Measurements from ENCODE around the gene FBRSL1. TPM values are rescaled to one million over a fixed set of nuclear protein-coding genes. Genes with fewer than 3 reads are reported as not detected.

The FBRSL1 gene
- polyA plus RNA-seq, 1 donor: 58.3 TPM

GRCh38 chr12:132558861-132559623 is 69.1 kb downstream of the FBRSL1 start:
- no peak for DNase-seq

GRCh38 chr12:132559652-132560363 is 69.9 kb downstream of the FBRSL1 start:
- peak; percentile 68 for DNase-seq

GRCh38 chr12:132560364-132560613 is 70.3 kb downstream of the FBRSL1 start:
- DNase-seq: no peak

- DNase-seq: peak; percentile 49
Observed at GRCh38 chr12:132560614-132561426, 70.9 kb downstream of the FBRSL1 start.

Other genes starting within 250 kb of the FBRSL1 start
- gene GALNT9, start 160.6 kb upstream of the FBRSL1 start, polyA plus RNA-seq (ENCODE audit: insufficient read length): 1.5 TPM
- gene LRCOL1, start 120.4 kb downstream of the FBRSL1 start, polyA plus RNA-seq (ENCODE audit: insufficient read length): not detected
- not detected for gene P2RX2, start 128.6 kb downstream of the FBRSL1 start, polyA plus RNA-seq (ENCODE audit: insufficient read length)
- gene POLE, start 197.2 kb downstream of the FBRSL1 start, polyA plus RNA-seq (ENCODE audit: insufficient read length): 31.9 TPM
- gene PXMP2, start 197.4 kb downstream of the FBRSL1 start, polyA plus RNA-seq (ENCODE audit: insufficient read length): 18.2 TPM
- gene PGAM5, start 220.7 kb downstream of the FBRSL1 start, polyA plus RNA-seq (ENCODE audit: insufficient read length): 21.7 TPM

All from hindlimb muscle (tissue), 1 donor.